Right kidney (tissue), 1 donor: Measurements from ENCODE around the gene CDH11.

Experiments
- DNase-seq: peaks from one replicate; pipeline ENCODE4 v3.0.0-alpha.2; 2016

CDH11 gene

GRCh38 chr16:65117811-65118448, 3.9 kb downstream of the CDH11 start:
- DNase-seq = peak; percentile 61

- DNase-seq = no peak
These were observed 4.9 kb downstream of the CDH11 start for GRCh38 chr16:65116818-65117430.

GRCh38 chr16:65116216-65116615, 5.6 kb downstream of the CDH11 start:
- no peak for DNase-seq

GRCh38 chr16:65114527-65114926, 7.3 kb downstream of the CDH11 start:
- no peak for DNase-seq

GRCh38 chr16:65113441-65113840, 8.4 kb downstream of the CDH11 start:
- no peak for DNase-seq

- no peak for DNase-seq
These were observed 10.6 kb downstream of the CDH11 start for GRCh38 chr16:65111306-65111705.

GRCh38 chr16:65106757-65107156, 15.1 kb downstream of the CDH11 start:
- no peak for DNase-seq

GRCh38 chr16:65105171-65105570, 16.7 kb downstream of the CDH11 start:
- DNase-seq = no peak

- DNase-seq = no peak
These were observed 17.4 kb downstream of the CDH11 start for GRCh38 chr16:65104471-65104870.

- no peak for DNase-seq
These were observed 19.5 kb downstream of the CDH11 start for GRCh38 chr16:65102326-65102725.

GRCh38 chr16:65101009-65101408, 20.9 kb downstream of the CDH11 start:
- no peak for DNase-seq

GRCh38 chr16:65099607-65100006, 22.3 kb downstream of the CDH11 start:
- DNase-seq = no peak

- DNase-seq = no peak
These were observed 22.9 kb downstream of the CDH11 start for GRCh38 chr16:65098916-65099315.

- no peak for DNase-seq
These were observed 24.6 kb downstream of the CDH11 start for GRCh38 chr16:65097296-65097695.

GRCh38 chr16:65095906-65096305, 26.0 kb downstream of the CDH11 start:
- DNase-seq = no peak

GRCh38 chr16:65095090-65095728, 26.7 kb downstream of the CDH11 start:
- DNase-seq = no peak

- DNase-seq = no peak
These were observed 27.9 kb downstream of the CDH11 start for GRCh38 chr16:65094009-65094408.

GRCh38 chr16:65083164-65083857, 38.6 kb downstream of the CDH11 start:
- DNase-seq = no peak

GRCh38 chr16:65079549-65079948, 42.3 kb downstream of the CDH11 start:
- no peak for DNase-seq

GRCh38 chr16:65077181-65077580, 44.7 kb downstream of the CDH11 start:
- DNase-seq = no peak

- DNase-seq = no peak
These were observed 46.0 kb downstream of the CDH11 start for GRCh38 chr16:65075877-65076276.

- no peak for DNase-seq
These were observed 50.2 kb downstream of the CDH11 start for GRCh38 chr16:65071433-65072311.
